Right lung (tissue), 5 donors: ENCODE results near the gene TAMALIN. TPM values are rescaled to one million over a fixed set of nuclear protein-coding genes. Genes with fewer than 3 reads are reported as not detected.

Experiments used
- polyA plus RNA-seq, 5 donors: library from polyadenylated mRNA; unstranded; fragments of 120-200 nt; gene quantifications; one replicate each; pipeline versions ENCODE4 v1.2.1 to v1.2.3, GENCODE V29; 2013; ENCODE audit warnings: inconsistent platforms in 1 of 5, low replicate concordance in 1 of 5; ENCODE audit not compliant: insufficient read length in 5 of 5, insufficient read depth in 1 of 5

Gene TAMALIN
- polyA plus RNA-seq, 5 donors = 30.2 to 41.9 (median 36.1) TPM

Other genes starting within 250 kb of the TAMALIN start
- gene FIGNL2, start 158.2 kb upstream of the TAMALIN start, polyA plus RNA-seq = 1 to 10 TPM; 1.2 to 2.6 (median 1.8) TPM
- gene ANKRD33, start 118.8 kb upstream of the TAMALIN start, polyA plus RNA-seq = under 1 TPM in 1 of 5 donors, not detected in 4; 0.05 TPM
- 100 to 1,000 TPM in 1 of 5 donors, 10 to 100 TPM in 4; 74.1 to 106 (median 78.8) TPM for gene ACVRL1, start 99.4 kb upstream of the TAMALIN start, polyA plus RNA-seq
- 10 to 100 TPM; 14.1 to 16.3 (median 15.1) TPM for gene ACVR1B, start 55.2 kb upstream of the TAMALIN start, polyA plus RNA-seq
- 100 to 1,000 TPM in 2 of 5 donors, 10 to 100 TPM in 3; 16.6 to 160 (median 69.9) TPM for gene NR4A1, start 44.5 kb downstream of the TAMALIN start, polyA plus RNA-seq
- 10 to 100 TPM; 20.1 to 28.3 (median 21.9) TPM for gene ATG101, start 63.0 kb downstream of the TAMALIN start, polyA plus RNA-seq
- gene SMIM41, start 72.8 kb downstream of the TAMALIN start, polyA plus RNA-seq = 1 to 10 TPM; 2.2 to 8.0 (median 3.4) TPM
- 1 to 10 TPM in 2 of 5 donors, under 1 TPM in 3; 0.48 to 1.9 (median 0.90) TPM for gene KRT80, start 185.1 kb downstream of the TAMALIN start, polyA plus RNA-seq
- gene KRT7, start 226.3 kb downstream of the TAMALIN start, polyA plus RNA-seq = 10 to 100 TPM; 13.7 to 47.1 (median 24.3) TPM